ENCODE data around the gene ZFR.
"Not testable (repeated sequence)": the region's sequence is repeated elsewhere in the genome, so short reads cannot be mapped to it uniquely, and the experiment has no call there.

The ZFR gene

DNA sequence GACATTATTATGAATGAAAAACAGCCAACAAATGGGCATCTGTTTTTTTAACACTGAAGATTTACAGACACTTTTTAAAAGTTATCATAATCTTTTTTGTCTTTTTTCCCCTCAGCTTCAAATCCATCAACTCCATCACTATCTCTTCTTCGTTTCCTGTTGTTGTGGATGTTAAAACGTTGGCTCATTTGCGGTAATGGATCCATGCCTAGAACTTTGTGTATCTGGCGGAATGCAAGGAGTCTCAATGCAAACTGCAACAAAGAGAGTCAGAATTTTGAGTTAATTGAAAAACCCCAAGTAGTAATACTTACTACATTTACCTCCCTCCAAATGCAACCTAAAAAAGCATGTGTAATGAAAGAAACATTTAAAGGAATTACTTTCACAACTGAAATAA lies 88.9 kb downstream of the ZFR start:
- no peak for DNase-seq

DNA sequence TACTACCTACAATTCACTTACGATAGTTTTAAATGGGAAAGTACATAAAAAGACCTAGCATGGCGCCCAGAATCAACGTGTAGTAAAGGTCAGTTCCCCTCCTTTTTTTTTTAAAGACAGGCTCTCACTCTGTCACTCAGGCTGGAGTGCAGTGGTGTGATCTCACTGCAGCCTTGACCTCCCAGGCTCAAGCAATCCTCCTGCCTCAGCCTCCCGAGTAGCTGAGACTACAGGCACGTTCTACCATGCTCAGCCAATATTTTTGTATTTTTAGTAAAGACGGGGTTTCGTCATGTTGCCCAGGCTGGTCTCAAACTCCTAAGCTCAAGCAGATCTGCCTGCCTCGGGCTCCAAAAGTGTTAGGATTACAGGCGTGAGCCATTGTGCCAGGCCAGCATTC lies 91.1 kb downstream of the ZFR start:
- DNase-seq: no peak

DNA sequence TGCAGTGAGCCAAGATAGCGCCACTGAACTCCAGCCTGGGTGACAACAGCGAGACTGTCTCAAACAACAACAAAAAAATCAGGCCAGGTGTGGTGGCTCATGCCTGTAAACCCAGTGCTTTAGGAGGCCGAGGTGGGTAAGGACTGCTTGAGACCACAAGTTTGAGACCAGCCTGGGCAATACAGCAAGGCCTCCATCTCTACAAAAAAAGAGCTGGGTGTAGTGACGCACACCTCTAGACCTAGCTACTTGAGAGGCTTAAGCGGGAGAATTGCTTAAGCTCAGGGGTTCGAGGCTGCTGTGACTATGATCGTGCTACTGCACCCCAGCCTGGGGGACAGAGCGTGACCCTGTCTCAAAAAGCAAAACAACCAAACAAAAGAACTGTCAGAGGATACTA lies 91.9 kb downstream of the ZFR start:
- no peak for DNase-seq

DNA sequence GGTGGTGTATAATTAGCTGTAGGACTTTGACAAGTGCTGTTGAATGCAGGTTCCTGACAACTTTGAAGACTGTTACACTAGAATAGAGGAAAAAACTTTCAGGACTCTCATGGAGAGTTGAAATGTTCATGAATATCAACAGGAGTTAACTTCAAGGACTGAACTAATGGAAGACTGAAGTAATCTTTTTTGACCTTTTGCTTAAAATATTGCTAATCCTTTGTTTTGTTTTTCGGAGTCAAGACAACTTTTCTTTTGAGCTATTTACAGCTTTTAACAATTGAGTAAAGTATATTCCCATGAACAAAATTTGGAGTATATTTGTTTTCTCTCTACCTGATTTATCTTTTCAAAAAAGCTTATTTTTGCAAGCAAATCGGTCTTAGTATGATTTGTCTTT lies 97.7 kb downstream of the ZFR start:
- no peak for DNase-seq

DNA sequence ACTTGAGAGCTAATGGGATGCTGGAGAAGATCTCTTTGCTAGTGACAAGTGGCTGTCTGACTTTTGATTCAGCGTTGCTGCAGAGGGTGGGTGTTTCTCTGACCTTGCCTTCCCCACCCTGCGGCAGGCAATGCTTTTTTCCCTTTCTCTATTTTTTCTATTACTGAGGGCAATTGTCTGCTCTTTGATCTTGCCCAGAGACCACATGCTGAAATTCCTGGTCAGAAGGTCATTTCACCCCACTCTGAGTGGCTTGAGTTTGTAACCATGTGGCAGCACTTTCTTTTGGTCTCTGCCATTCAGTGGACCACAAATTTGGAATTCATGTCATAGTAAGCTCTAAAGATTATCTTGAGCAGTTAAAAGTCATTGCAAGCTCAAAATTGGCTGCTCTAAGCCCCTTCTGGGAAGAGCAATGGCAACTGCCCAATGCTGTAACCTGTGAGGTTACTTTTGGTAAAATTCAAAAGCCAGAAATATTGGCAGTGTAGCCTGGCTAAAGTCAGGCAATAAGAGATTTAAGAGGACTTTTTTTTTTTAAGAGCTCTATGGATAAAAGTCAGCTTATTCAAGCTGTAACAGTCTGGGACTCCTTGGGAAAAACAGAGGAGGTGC lies 101.4 kb downstream of the ZFR start:
- DNase-seq: no peak

DNA sequence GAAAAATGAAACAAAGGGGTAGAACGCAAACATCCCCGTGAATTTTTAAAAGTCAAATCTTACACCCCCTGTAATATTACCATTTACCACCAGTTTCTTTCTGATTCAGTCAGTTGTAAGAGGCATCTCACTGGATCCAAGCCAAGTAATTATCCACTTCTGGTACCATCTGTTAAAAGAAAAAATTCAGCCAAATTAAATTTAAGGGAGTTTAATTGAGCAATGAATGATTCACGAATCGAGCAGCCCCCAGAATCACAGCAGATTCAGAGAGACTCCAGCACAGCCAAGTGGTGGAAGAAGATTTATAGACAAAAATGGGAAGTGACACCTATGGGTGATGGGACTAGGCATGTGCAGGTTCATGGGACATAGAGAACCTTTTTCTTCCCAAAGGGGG lies 101.9 kb downstream of the ZFR start:
- no peak for DNase-seq

DNA sequence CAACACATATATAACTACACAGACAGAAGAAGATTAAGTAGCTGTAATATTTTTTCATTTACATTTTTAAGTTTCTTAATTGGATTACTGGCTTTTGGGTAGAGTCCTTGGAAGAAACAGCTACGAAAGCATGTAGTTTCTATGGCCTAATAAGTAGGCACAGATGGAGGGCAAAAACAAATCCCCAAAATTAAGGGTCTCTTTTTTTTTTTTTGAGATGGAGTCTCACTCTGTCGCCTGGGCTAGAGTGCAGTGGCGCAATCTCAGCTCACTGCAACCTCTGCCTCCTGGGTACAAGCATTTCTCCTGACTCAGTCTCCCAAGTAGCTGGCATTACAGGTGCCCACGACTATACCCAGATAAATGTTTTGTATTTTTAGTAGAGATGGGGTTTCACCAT lies 104.7 kb downstream of the ZFR start:
- no peak for DNase-seq

DNA sequence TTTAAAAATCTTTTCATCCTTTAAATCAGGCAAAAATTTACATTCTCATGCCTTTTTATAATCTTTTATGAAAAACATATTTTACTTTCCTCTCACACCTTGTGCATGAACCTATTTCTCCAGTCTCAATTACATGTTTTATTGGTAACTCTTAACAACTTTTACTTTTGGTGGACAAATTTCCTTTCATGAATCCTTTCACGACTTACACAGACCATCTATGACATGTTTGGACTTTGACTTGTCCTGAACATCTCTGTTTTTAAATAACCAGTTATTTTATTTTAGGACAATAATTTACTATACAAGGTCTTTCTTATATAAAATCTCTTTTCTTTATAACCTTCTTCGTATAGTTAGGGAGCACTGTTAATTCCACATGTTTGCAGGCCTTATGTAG lies 105.3 kb downstream of the ZFR start:
- DNase-seq: no peak

DNA sequence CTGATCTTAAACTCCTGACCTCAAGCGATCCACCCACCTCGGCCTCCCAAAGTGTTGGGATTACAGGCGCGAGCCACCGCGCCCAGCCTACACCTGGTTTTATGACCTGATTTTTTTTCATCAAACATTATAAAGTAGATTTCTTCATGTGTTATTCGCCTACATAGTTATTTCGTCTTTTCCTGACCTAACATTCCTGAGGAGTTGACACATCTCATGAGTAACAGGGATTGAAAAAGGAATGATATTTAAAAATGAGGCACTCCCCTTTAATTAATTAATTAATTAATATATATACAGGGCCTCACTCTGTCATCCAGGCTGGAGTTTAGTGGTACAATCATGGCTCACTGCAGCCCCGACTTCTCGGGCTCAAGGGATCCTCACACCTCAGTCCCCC lies 111.6 kb downstream of the ZFR start:
- no peak for DNase-seq

DNA sequence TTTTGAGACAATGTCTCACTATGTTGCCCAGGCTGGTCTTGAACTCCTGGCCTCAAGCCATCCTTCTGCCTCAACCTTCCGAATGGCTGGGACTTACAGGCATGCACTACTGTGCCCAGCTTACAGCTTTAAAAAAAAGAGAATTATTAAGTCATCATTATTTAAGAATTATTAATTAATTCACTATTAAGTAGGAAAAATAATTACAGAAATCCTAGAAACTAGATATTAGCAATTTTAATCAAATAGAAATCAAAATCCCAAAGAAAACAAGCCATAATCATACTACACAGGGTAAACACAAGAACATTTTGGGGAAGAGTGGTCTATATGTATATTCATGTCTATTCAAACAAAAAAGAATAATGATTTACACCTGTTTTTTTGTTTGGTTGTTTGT lies 112.2 kb downstream of the ZFR start:
- no peak for DNase-seq

DNA sequence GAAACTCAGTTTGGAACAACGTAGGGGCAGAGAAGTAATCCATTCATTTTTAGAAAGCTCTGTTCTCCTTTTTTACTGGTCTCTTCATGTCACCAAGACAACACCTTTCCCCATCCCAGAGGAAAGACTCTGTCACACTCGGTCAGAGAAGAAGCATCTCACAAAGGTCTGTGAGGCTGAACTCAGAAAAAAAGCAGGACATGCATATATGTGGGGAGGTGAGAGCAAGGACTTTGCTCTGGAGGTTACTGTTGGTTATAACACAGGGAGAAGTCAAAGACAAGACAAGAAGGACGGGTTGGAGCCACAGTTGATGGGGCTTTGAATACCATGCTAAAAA lies 112.6 kb downstream of the ZFR start:
- DNase-seq: no peak

DNA sequence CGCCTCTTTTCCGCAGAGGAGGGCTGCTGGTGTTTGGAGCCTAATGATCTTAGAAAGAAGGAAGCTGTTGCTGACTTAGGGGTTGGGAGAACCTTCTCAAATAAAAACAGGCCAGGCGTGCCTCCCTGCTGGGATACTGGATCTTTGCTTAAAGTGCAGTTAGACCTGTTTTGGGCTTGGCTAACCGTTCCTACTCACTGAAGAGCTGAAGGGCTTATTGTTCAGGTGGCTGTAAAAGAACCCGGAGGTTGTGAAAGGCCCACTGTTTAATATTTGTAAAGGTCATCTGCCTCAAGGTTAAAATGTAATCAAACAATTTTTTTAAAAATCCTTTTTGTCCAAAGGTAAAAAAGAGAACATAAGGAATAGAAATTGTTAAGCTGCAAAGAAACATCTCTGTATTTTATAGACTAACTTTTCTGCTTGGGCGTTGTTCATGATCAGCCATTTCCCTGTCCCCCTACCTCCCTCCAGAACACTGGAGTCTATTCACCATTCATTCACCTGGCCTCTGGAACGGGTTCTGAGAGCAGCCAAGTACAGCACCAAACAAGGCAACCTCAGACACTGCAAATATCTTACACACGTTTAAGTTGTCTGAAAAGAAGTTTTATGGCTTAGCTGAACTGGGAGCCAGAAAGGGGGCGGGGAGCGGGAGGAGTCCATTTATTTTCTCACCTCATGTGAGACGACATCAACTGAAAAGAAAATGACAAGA lies 113.2 kb downstream of the ZFR start:
- no peak for DNase-seq

DNA sequence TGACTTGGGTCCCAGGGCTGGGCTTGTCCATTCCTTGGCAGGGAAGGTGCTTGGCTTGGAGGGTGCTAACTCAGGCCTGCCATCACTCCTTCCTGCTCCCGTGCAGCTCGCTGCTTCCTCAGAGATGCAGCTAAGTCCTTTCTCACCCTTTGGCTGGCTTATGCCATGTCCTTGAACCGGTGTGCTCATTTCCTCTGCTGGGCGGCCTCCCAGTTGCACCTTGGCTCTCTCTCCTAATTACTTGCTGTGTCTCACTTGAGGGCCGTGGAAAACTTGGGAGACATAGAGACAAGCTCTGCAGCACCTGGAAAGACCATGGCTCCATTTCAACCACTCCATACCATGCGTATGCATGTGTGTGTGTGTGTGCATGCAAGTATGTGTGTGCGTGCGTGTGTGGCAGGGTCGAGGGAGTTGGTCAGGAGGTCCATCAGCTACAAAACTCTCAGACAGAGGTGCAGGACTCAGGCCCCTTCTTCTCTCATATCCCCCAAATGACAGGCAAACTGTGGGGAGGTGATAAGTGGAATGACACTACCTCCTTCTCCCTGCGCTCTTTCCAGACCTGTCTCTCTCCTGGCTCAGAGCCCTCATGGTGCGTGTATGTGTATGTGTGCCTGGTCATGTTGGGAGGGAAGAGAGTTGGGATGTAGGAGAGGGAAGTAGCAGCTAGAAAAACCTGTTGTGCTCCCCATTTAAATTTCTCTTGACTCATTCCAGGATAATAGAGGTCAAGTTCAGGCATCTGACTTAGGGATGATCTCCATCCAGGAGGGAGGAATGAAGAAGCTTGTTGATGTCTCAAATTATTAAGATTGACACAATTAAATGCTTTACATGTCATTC lies 114.2 kb downstream of the ZFR start:
- no peak for DNase-seq

DNA sequence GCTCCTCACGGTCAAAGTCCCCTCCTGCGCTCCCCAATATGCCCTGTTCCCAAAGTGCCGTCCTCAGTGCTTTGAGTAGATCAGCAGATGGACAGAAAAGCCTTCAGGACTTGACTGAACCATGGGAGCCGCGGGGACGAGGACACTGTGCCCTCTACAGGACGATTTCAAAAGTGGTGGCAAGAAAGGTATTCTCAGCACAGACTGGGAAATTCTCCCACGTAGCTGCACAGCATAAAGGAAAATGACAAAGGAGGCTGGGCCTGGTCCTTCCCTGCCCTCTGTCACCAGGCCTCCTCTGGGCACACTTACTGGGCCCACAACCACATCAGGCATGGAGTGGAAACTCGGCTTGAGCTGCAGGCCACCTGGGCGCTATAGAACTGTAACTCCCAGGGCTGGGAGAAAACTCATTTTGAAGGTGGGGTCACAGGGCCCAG lies 115.1 kb downstream of the ZFR start:
- peak; percentile 26 for DNase-seq

DNA sequence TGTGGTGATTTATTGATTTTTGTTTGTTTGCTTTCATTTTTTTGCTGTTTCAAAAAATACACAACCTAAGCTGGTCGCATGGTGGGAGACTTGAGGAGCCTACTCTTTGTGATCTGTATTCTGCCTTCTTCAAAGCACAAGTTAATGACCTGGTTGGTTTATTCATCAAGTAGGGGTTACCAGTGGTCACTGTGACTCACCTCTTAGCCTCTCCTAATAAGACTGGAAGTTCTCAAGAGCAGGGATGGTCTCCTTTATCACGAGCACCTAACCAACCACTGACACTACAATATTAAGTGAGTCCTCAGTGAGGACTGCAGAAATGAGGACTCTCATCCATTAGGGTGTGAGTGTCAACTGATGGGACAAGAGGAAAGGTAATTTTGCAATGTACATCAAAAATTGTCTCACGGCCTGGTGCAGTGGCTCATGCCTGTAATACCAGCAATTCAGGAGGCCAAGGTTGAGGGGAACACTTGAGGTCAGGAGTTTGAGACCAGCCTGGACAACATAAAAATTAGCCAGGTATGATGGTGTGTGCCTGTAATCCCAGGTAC lies 118.2 kb downstream of the ZFR start:
- DNase-seq: no peak

DNA sequence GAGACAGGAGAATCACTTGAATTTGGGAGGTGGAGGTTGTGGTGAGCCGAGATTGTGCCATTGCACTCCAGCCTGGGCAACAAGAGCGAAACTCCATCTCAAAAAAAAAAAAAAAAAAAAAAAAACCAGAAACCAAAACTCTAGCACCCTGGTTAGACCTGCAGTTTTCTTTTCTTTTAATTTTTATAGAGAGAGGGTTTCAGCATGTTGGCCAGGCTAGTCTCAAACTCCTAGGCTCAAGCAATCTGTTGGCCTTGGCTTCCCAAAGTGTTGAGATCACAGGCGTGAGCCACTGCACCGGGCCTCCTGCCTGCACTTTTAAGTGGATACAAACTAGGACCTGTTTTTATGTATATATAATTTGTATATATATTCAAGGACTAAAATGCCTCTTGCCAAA lies 118.9 kb downstream of the ZFR start:
- DNase-seq: no peak

DNA sequence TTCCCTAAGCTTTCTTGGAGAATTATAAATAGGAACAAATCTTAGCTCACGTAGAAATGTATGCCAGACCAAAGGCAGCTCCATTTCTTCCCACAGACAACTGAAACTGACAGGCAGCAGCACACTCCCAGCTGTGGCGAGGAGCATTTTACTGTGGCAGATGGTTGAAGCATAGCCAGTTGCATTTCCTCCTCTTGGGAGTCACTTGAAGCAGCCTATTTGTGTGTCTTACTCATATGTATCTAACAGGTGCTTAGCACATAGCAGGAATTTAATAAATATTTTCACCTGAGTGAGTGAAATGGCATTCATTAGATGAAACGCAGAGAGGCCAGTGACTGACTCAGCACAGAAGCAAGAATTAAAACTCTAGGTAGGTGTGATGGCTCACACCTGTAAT lies 119.5 kb downstream of the ZFR start:
- no peak for DNase-seq

DNA sequence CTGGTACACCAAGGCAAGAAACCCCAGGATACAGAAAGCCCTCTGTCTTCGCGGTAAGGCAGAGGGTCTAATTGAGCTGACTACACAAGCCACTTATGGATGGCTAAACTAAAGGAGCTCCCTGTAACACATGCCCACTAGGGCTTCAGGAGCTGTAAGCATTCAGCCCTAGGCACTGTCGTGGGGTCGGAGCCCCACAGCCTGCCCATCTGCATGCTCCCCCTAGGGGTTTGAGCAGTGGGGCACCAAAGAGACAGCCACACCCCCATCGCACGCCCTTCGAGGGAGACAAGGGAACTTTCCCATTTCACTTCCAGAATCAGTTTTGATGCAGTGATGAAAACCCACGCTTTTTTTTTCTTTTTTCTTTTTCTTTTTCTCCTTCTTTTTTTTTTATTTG lies 120.8 kb downstream of the ZFR start:
- no peak for DNase-seq

DNA sequence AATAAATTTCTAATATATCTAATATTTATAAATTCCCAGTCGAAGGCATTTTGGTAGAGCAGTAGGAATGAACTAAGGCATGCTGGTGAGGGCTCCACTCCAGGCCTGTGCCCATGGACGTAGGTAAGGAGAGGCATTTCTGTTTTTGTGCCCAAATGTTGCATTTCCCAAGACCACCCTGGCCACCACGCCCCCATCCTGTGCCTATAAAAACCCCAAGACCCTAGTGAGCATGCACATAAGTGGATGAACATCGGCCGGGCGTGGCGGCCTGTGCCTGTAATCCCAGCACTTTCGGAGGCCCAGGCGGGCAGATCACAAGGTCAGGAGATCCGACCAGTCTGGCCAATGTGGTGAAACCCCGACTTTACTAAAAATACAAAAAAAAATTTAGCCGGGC lies 121.7 kb downstream of the ZFR start:
- DNase-seq: no peak

DNA sequence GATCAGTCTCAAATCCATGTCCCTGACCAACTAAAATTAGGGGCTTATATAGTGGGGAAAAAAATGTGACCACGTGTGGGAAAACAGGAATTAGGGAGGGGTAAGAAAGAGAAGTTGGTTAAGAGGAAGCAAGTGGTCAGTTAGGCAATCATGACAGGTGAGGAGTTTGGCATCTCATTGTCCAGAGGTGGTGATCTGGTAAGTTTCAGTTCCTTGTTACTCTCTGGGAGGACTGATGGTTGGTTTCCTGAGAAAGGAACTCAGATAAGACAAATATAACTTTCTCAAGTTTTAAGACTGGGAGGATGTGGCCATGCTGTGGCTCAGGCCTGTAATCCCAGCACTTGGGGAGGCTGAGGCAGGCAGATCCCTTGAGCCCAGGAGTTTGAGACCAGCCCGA lies 122.8 kb downstream of the ZFR start:
- DNase-seq: not testable (repeated sequence)

DNA sequence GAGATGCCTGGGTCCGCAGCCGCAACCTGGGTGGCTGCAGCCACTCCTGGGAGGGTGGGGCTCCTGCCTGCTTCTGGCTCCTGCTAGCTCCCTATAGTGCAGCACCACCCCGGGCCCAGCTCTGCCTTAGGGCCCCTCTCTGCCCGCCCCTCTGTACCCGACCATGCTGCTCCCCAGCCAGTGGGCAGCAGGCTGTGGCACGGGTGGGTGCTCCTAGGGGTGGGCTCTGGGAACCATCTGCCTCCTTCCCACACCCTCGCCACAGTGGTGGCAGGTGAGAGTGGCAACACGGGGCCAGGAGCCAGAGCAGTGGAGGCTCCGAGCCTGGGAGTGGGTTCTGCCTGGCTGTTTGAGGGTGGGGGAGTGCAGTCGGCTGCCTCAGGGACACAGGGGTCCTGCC lies 124.0 kb downstream of the ZFR start:
- no peak for DNase-seq

DNA sequence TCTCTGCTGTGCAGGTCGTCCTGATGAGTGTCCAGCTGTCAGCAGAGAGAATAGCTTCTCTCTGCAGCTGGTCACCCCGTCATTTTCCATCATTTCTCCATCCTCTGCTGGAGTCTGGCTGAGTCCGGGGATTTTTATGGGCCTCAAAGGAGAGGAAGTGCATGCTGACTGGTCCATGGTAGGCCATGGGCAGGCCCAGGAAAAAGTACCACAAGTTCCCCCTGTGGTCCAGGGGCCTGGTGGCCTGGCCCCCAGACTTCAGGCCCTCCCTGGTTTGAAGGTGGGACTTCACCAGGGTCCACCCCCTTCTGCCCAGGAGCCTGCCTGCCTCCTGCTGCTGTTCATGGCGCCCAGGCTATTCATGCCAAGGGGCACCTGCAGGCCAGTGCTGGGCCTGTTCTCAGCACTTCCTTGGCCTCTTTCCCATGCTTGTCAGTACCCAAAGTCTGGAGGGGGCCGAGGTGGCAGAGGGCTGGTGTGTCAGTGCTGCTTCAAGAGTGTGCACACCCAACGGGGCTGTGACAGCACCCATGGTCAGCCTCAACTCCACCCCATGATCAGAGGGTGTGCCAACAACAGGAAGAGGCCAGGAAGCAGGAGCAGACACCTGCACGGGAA lies 124.5 kb downstream of the ZFR start:
- DNase-seq: no peak

DNA sequence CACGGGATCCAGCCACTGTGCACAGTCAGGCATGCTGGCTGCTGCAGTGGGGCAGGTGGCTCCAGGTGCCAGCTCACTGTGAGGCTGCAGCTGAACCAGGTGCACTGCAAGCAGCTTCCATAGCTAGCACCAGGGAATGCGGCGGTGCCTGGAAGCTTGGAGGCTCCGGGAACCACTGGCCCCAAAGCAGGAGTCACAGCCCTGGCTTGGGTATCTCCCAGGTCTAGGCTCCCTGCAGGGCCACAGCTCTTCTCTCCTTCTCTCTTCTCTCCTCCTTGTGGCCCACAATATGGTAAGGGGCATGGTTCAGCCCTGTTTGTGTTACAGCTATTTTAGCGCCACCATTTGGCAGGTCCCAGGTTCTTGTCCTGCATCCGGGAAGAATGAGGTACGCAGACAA lies 125.1 kb downstream of the ZFR start:
- no peak for DNase-seq

DNA sequence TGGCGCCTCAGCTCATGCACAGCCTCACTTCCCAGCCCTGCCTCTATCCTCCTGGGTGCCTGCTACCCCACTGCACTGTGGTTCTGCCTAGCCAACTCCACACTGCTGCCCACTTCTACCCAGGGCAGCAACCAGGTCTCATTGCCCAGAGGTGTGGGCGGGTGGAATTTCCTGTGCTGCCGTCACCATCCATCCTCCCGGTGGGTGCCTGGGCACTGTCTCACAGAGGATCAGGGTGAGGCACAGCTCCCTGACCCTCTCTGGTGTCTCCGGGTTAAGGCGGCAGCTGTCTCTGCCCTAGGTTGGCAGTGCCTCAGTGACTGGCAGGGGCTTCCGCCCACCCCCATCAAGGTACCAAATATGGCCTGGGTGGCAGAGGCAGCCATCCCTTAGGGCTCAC lies 127.5 kb downstream of the ZFR start:
- DNase-seq: no peak
